ENCODE data around the gene HIF1A.

HIF1A gene

GRCh38 chr14:61672796-61673195 lies 22.5 kb upstream of the HIF1A start:
- no peak overlapping the region for H3K27ac ChIP-seq
- DNase-seq (ENCODE audit: low spot score), result no peak
- H3K4me3 ChIP-seq, result no peak overlapping the region
- TF ChIP-seq CTCF (IDR thresholded peaks at IDR 0.05), result no peak

GRCh38 chr14:61673305-61673704 lies 22.0 kb upstream of the HIF1A start:
- Histone ChIP-seq H3K27ac (no peak overlapping the region), H3K4me3 (no peak overlapping the region)
- DNase-seq (ENCODE audit: low spot score), result no peak
- TF ChIP-seq CTCF (IDR thresholded peaks at IDR 0.05), result no peak

- no peak for TF ChIP-seq CTCF (IDR thresholded peaks at IDR 0.05)
- Histone ChIP-seq H3K4me3 (no peak overlapping the region), H3K27ac (no peak overlapping the region)
- DNase-seq (ENCODE audit: low spot score), result no peak
Measured at GRCh38 chr14:61675291-61675690, 20.0 kb upstream of the HIF1A start.

- no peak for TF ChIP-seq CTCF (IDR thresholded peaks at IDR 0.05)
Measured at GRCh38 chr14:61677479-61677878, 17.8 kb upstream of the HIF1A start.

GRCh38 chr14:61678975-61679374 lies 16.3 kb upstream of the HIF1A start:
- Histone ChIP-seq H3K4me3 (no peak overlapping the region), H3K27ac (no peak overlapping the region)
- DNase-seq (ENCODE audit: low spot score), result no peak
- no peak for TF ChIP-seq CTCF (IDR thresholded peaks at IDR 0.05)

More at GRCh38 chr14:61677479-61677878, 17.8 kb upstream of the HIF1A start:
- no peak for DNase-seq (ENCODE audit: low spot score)
- Histone ChIP-seq H3K27ac (no peak overlapping the region), H3K4me3 (no peak overlapping the region)

- no peak overlapping the region for H3K27ac ChIP-seq
- TF ChIP-seq CTCF (IDR thresholded peaks at IDR 0.05), result no peak
Measured at GRCh38 chr14:61681413-61681812, 13.9 kb upstream of the HIF1A start.

GRCh38 chr14:61683108-61683507 lies 12.2 kb upstream of the HIF1A start:
- no peak for TF ChIP-seq CTCF (IDR thresholded peaks at IDR 0.05)
- Histone ChIP-seq H3K27ac (no peak overlapping the region), H3K4me3 (no peak overlapping the region)
- DNase-seq (ENCODE audit: low spot score), result no peak

More at GRCh38 chr14:61681413-61681812, 13.9 kb upstream of the HIF1A start:
- no peak overlapping the region for H3K4me3 ChIP-seq
- no peak for DNase-seq (ENCODE audit: low spot score)
